Measurements from ENCODE around the gene TBC1D30. TPM values are rescaled to one million over a fixed set of nuclear protein-coding genes. Genes with fewer than 3 reads are reported as not detected.

The TBC1D30 gene
- total and polyA plus RNA-seq, 5 donors from 2014 or later = 0.07 to 0.25 (median 0.12) TPM; not detected in 2

- H3K4me1 ChIP-seq (ENCODE audit: control insufficient read depth, insufficient read depth, low read length, poor library complexity, severe bottlenecking) = no peaks in the 10 kb centered on the region
- H3K27ac ChIP-seq (ENCODE audit: insufficient read depth, low read length, poor library complexity, severe bottlenecking) = no peak overlapping the region
- peaks cover 4% of the 10 kb centered on the region for H3K27me3 ChIP-seq (ENCODE audit: control insufficient read depth, insufficient read depth, low read length)
- no peaks in the 10 kb centered on the region for H3K36me3 ChIP-seq (ENCODE audit: control insufficient read depth, insufficient read depth, low read length)
- ATAC-seq (ENCODE audit: low read depth in 2 of 2) (no peak), DNase-seq (no peak)
- Mint-ChIP-seq H3K36me3 (no peaks in the 10 kb centered on the region), H3K4me3 (no peak overlapping the region), H3K27me3 (peaks cover 22% of the 10 kb centered on the region), H3K9me3 (no peaks in the 10 kb centered on the region), H3K27ac (no peak overlapping the region), H3K4me1 (no peaks in the 10 kb centered on the region)
- H3K4me3 ChIP-seq (ENCODE audit: low read depth, low read length) = no peak overlapping the region
- no peaks in the 10 kb centered on the region for H3K9me3 ChIP-seq (ENCODE audit: control insufficient read depth in 2 of 2, low read length in 2 of 2)
These were observed 90.8 kb downstream of the TBC1D30 start for GRCh38 chr12:64915242-64915641.

DNA sequence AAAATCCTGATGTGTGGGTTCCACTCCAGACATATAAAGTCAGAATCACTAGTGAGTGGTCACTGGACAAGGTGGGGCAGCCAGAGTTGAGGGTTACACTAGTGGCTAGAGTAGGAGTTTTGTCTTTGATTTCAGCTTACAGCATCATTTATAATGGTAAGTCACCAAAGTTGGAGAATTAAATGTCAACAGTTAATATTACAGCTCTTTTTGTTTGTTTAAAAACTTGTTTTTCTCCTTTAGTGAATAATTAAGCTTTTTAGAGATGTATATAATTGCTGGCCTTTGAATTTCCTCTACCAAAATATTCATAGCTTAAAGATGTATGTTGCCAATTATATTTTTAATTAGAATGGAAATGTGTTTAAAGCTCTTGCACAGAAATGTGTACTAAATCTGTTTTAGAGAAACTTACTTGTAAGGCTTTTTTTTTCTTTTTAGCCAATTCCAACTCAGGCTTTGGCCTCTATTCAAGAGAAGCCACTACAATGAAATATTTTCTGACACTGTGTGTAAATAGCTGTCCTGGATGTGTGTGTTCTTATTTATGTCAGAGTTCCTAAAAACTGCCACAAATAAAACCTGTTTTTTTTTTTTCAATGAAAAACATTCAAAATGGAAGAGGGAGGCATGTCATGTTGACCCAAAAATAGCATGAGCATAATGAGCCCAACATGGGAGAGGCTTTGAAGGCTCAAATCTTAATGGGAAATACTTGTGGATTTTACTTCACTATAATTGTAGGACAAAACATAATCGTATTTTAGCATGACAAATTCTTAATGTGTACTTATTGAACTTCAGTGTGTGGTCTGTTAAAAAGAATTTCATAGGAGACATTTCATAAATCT, 92.2 kb downstream of the TBC1D30 start:
- no peaks in the 10 kb centered on the region for H3K36me3 ChIP-seq (ENCODE audit: control insufficient read depth, insufficient read depth, low read length)
- no peak for DNase-seq
- no peak for ATAC-seq (ENCODE audit: low read depth in 2 of 2)
- H3K27ac ChIP-seq (ENCODE audit: insufficient read depth, low read length, poor library complexity, severe bottlenecking) = no peak overlapping the region
- peaks cover 4% of the 10 kb centered on the region for H3K27me3 ChIP-seq (ENCODE audit: control insufficient read depth, insufficient read depth, low read length)
- Mint-ChIP-seq H3K27ac (no peak overlapping the region), H3K36me3 (no peaks in the 10 kb centered on the region), H3K9me3 (no peaks in the 10 kb centered on the region), H3K4me1 (no peaks in the 10 kb centered on the region), H3K27me3 (peaks cover 12% of the 10 kb centered on the region), H3K4me3 (no peak overlapping the region)
- no peaks in the 10 kb centered on the region for H3K9me3 ChIP-seq (ENCODE audit: control insufficient read depth in 2 of 2, low read length in 2 of 2)
- no peaks in the 10 kb centered on the region for H3K4me1 ChIP-seq (ENCODE audit: control insufficient read depth, insufficient read depth, low read length, poor library complexity, severe bottlenecking)
- no peak overlapping the region for H3K4me3 ChIP-seq (ENCODE audit: low read depth, low read length)

- no peaks in the 10 kb centered on the region for H3K36me3 Mint-ChIP-seq
- H3K9me3 Mint-ChIP-seq = no peaks in the 10 kb centered on the region
These were observed 93.9 kb downstream of the TBC1D30 start for GRCh38 chr12:64918344-64918743.

GRCh38 chr12:64918801-64919200, 94.4 kb downstream of the TBC1D30 start:
- Mint-ChIP-seq H3K4me3 (no peak overlapping the region), H3K27me3 (peaks cover 15% of the 10 kb centered on the region), H3K4me1 (no peaks in the 10 kb centered on the region), H3K27ac (no peak overlapping the region), H3K36me3 (no peaks in the 10 kb centered on the region), H3K9me3 (no peaks in the 10 kb centered on the region)
- Histone ChIP-seq H3K36me3 (ENCODE audit: control insufficient read depth, insufficient read depth, low read length) (no peaks in the 10 kb centered on the region), H3K4me1 (ENCODE audit: control insufficient read depth, insufficient read depth, low read length, poor library complexity, severe bottlenecking) (no peaks in the 10 kb centered on the region), H3K4me3 (ENCODE audit: low read depth, low read length) (no peak overlapping the region), H3K27me3 (ENCODE audit: control insufficient read depth, insufficient read depth, low read length) (peaks cover 4% of the 10 kb centered on the region), H3K27ac (ENCODE audit: insufficient read depth, low read length, poor library complexity, severe bottlenecking) (no peak overlapping the region), H3K9me3 (ENCODE audit: control insufficient read depth in 2 of 2, low read length in 2 of 2) (no peaks in the 10 kb centered on the region)
- no peak for ATAC-seq (ENCODE audit: low read depth in 2 of 2)
- no peak for DNase-seq

More at GRCh38 chr12:64918344-64918743, 93.9 kb downstream of the TBC1D30 start:
- H3K4me3 Mint-ChIP-seq = no peak overlapping the region
- no peaks in the 10 kb centered on the region for H3K4me1 ChIP-seq (ENCODE audit: control insufficient read depth, insufficient read depth, low read length, poor library complexity, severe bottlenecking)
- peaks cover 15% of the 10 kb centered on the region for H3K27me3 Mint-ChIP-seq
- no peaks in the 10 kb centered on the region for H3K36me3 ChIP-seq (ENCODE audit: control insufficient read depth, insufficient read depth, low read length)
- no peaks in the 10 kb centered on the region for H3K9me3 ChIP-seq (ENCODE audit: control insufficient read depth in 2 of 2, low read length in 2 of 2)
- H3K4me3 ChIP-seq (ENCODE audit: low read depth, low read length) = no peak overlapping the region
- DNase-seq = no peak
- H3K4me1 Mint-ChIP-seq = no peaks in the 10 kb centered on the region
- ATAC-seq (ENCODE audit: low read depth in 2 of 2) = no peak
- no peak overlapping the region for H3K27ac ChIP-seq (ENCODE audit: insufficient read depth, low read length, poor library complexity, severe bottlenecking)
- peaks cover 4% of the 10 kb centered on the region for H3K27me3 ChIP-seq (ENCODE audit: control insufficient read depth, insufficient read depth, low read length)
- H3K27ac Mint-ChIP-seq = no peak overlapping the region

GRCh38 chr12:64922853-64923252, 98.4 kb downstream of the TBC1D30 start:
- Mint-ChIP-seq H3K9me3 (no peaks in the 10 kb centered on the region), H3K36me3 (no peaks in the 10 kb centered on the region), H3K27ac (no peak overlapping the region), H3K27me3 (peaks cover 8% of the 10 kb centered on the region), H3K4me1 (no peaks in the 10 kb centered on the region), H3K4me3 (no peak overlapping the region)
- no peaks in the 10 kb centered on the region for H3K36me3 ChIP-seq (ENCODE audit: control insufficient read depth, insufficient read depth, low read length)
- H3K9me3 ChIP-seq (ENCODE audit: control insufficient read depth in 2 of 2, low read length in 2 of 2) = no peaks in the 10 kb centered on the region
- DNase-seq (no peak), ATAC-seq (ENCODE audit: low read depth in 2 of 2) (no peak)
- H3K4me3 ChIP-seq (ENCODE audit: low read depth, low read length) = no peak overlapping the region
- H3K4me1 ChIP-seq (ENCODE audit: control insufficient read depth, insufficient read depth, low read length, poor library complexity, severe bottlenecking) = no peaks in the 10 kb centered on the region
- peaks cover 3% of the 10 kb centered on the region for H3K27me3 ChIP-seq (ENCODE audit: control insufficient read depth, insufficient read depth, low read length)
- no peak overlapping the region for H3K27ac ChIP-seq (ENCODE audit: insufficient read depth, low read length, poor library complexity, severe bottlenecking)

- no peaks in the 10 kb centered on the region for H3K4me1 ChIP-seq (ENCODE audit: control insufficient read depth, insufficient read depth, low read length, poor library complexity, severe bottlenecking)
- Mint-ChIP-seq H3K27me3 (peaks cover 8% of the 10 kb centered on the region), H3K4me1 (no peaks in the 10 kb centered on the region), H3K4me3 (no peak overlapping the region), H3K36me3 (no peaks in the 10 kb centered on the region), H3K27ac (no peak overlapping the region), H3K9me3 (no peaks in the 10 kb centered on the region)
- H3K4me3 ChIP-seq (ENCODE audit: low read depth, low read length) = no peak overlapping the region
- H3K27me3 ChIP-seq (ENCODE audit: control insufficient read depth, insufficient read depth, low read length) = peaks cover 3% of the 10 kb centered on the region
- DNase-seq (no peak), ATAC-seq (ENCODE audit: low read depth in 2 of 2) (no peak)
- H3K36me3 ChIP-seq (ENCODE audit: control insufficient read depth, insufficient read depth, low read length) = no peaks in the 10 kb centered on the region
- H3K9me3 ChIP-seq (ENCODE audit: control insufficient read depth in 2 of 2, low read length in 2 of 2) = no peaks in the 10 kb centered on the region
- no peak overlapping the region for H3K27ac ChIP-seq (ENCODE audit: insufficient read depth, low read length, poor library complexity, severe bottlenecking)
These were observed 99.1 kb downstream of the TBC1D30 start for GRCh38 chr12:64923536-64923935.

Other genes with a start within 250 kb of the TBC1D30 start
- 158 TPM for gene RASSF3, start 214.2 kb upstream of the TBC1D30 start, total RNA-seq
- 10 to 100 TPM in 2 of 4 donors, 1 to 10 TPM in 2; 5.5 to 12.8 (median 8.0) TPM for gene RASSF3, start 214.2 kb upstream of the TBC1D30 start, polyA plus RNA-seq
- gene GNS, start 65.2 kb upstream of the TBC1D30 start, total RNA-seq = 25.0 TPM
- 10 to 100 TPM; 40.6 to 51.5 (median 41.6) TPM for gene GNS, start 65.2 kb upstream of the TBC1D30 start, polyA plus RNA-seq